HCT116 (cell line): ENCODE data around the gene SAMMSON. TPM values are rescaled to one million over a fixed set of nuclear protein-coding genes. Genes with fewer than 3 reads are reported as not detected.

ENCODE experiments used
- ATAC-seq: fragments of 200-7000 bp; cut with Tn5 transposase; 2 replicates; pipeline ENCODE4 v1.9.1; 2020; ENCODE audit warnings: mild to moderate bottlenecking, moderate library complexity
- BruUV-seq: library from RNA; stranded (reverse); fragments of 400-500 nt; replicated peaks from 2 replicates; lab custom pipeline; 2021; lab: Mats Ljungman, UMichigan
- CTCF ChIA-PET: fragments of 300-600 bp; sonication (Branson Sonifier 250); formaldehyde crosslinking; loops from one replicate; lab custom pipeline; 2021; ENCODE audit warnings: antibody characterized with exemption; lab: Charles Lee
- POLR2A ChIA-PET: fragments of 300-600, 350-600 bp; sonication (Branson Sonifier 250); formaldehyde crosslinking; loops from one replicate; lab custom pipeline; 2021; ENCODE audit warnings: antibody characterized with exemption; lab: Charles Lee
- RAD21 ChIA-PET, 2 experiments: fragments of 300-600 bp; sonication (Branson Sonifier 250); formaldehyde crosslinking; loops; one replicate each; lab custom pipeline; 2023; ENCODE audit warnings: low total read pairs in 2 of 2; ENCODE audit not compliant: uncharacterized antibody in 2 of 2, unreplicated experiment in 2 of 2, low non-redundant PET in 1 of 2; lab: Charles Lee
- DNase-seq: peaks from one replicate; pipeline ENCODE4 v3.0.0-alpha.2; 2010; ENCODE audit warnings: low read depth, low spot score
- H2AFZ ChIP-seq: fragments of 200-600 bp; shearing (Covaris generic), sonication (generic); 2 replicates; pipeline ENCODE4 v1.6.1; 2017; ENCODE audit warnings: low read depth, mixed run types, mixed read lengths, antibody characterized with exemption, low read length; ENCODE audit not compliant: poor library complexity, severe bottlenecking
- H3K27ac ChIP-seq: 2 replicates; pipeline ENCODE4 v1.5.1; 2012; ENCODE audit warnings: low read depth, low read length
- H3K27me3 ChIP-seq: fragments of 200-600 bp; sonication (generic); 2 replicates; pipeline ENCODE4 v1.6.1; 2016; ENCODE audit warnings: mixed run types, low read length, mixed read lengths; ENCODE audit not compliant: insufficient read depth
- H3K36me3 ChIP-seq, 2 experiments: fragments of 200-500 bp in 1 of 2; fragments of 200-600 bp in 1 of 2; sonication (Bioruptor generic) in 1 of 2; sonication (generic) in 1 of 2; 2 replicates each; pipeline versions ENCODE4 v1.5.1 to v1.6.1; 2014 to 2016; ENCODE audit warnings: low read length in 2 of 2, inconsistent platforms in 1 of 2, mixed read lengths in 1 of 2, mixed run types in 1 of 2; ENCODE audit not compliant: insufficient read depth in 2 of 2, control insufficient read depth in 1 of 2
- H3K4me1 ChIP-seq, 2 experiments: fragments of 200-600 bp in 1 of 2; sonication (generic) in 1 of 2; 2 replicates each; pipeline versions ENCODE4 v1.5.1 to v1.6.1; 2012 to 2017; ENCODE audit warnings: low read length in 2 of 2, inconsistent platforms in 1 of 2, mild to moderate bottlenecking in 1 of 2, mixed read lengths in 1 of 2, mixed run types in 1 of 2, moderate library complexity in 1 of 2; ENCODE audit not compliant: insufficient read depth in 2 of 2, control insufficient read depth in 1 of 2
- H3K4me2 ChIP-seq: fragments of 200-600 bp; sonication (generic); 2 replicates; pipeline ENCODE4 v1.6.1; 2017; ENCODE audit warnings: mixed run types, low read length, mixed read lengths
- H3K4me3 ChIP-seq, 2 experiments: fragments of 200-600 bp in 1 of 2; sonication (generic) in 1 of 2; replicated peaks in 1 of 2; 2 replicates each; pipeline ENCODE4 v1.5.1; 2011 to 2016; ENCODE audit warnings: low read length in 2 of 2, control low read depth in 1 of 2, low read depth in 1 of 2, mild to moderate bottlenecking in 1 of 2, mixed read lengths in 1 of 2, mixed run types in 1 of 2
- H3K79me2 ChIP-seq: fragments of 200-600 bp; sonication (generic); 2 replicates; pipeline ENCODE4 v1.6.1; 2017; ENCODE audit warnings: mild to moderate bottlenecking, mixed run types, low read length, moderate library complexity, mixed read lengths; ENCODE audit not compliant: insufficient read depth
- H3K9ac ChIP-seq: fragments of 200-600 bp; sonication (generic); 2 replicates; pipeline ENCODE4 v1.6.1; 2016; ENCODE audit warnings: low read length, mixed read lengths
- H3K9me2 ChIP-seq: fragments of 200-600 bp; sonication (generic), shearing (Covaris generic); 2 replicates; pipeline ENCODE4 v1.6.1; 2017; ENCODE audit warnings: mixed run types, mild to moderate bottlenecking, moderate library complexity; ENCODE audit not compliant: insufficient read depth
- H3K9me3 ChIP-seq, 2 experiments: fragments of 200-500 bp in 1 of 2; fragments of 200-600 bp in 1 of 2; sonication (Bioruptor generic) in 1 of 2; sonication (generic) in 1 of 2; 2 replicates each; pipeline ENCODE4 v1.6.1; 2014 to 2017; ENCODE audit warnings: low read length in 2 of 2, mixed read lengths in 2 of 2, inconsistent platforms in 1 of 2, low read depth in 1 of 2, mild to moderate bottlenecking in 1 of 2, mixed run types in 1 of 2, moderate library complexity in 1 of 2; ENCODE audit not compliant: control insufficient read depth in 1 of 2, insufficient read depth in 1 of 2
- H4K20me1 ChIP-seq: fragments of 200-600 bp; sonication (generic), shearing (Covaris generic); 2 replicates; pipeline ENCODE4 v1.6.1; 2017; ENCODE audit warnings: mixed run types, mild to moderate bottlenecking, moderate library complexity; ENCODE audit not compliant: insufficient read depth
- CBX3 ChIP-seq: IDR thresholded peaks from 2 replicates; pipeline ENCODE4 v1.6.1; 2012; ENCODE audit warnings: low read depth
- CTCF ChIP-seq, 3 experiments: fragments of 200-600 bp in 1 of 3; sonication (generic) in 1 of 3; IDR thresholded peaks in 2 of 3; conservative IDR thresholded peaks in 1 of 3; 2 replicates each; pipeline ENCODE4 v1.5.1; 2012 to 2017; ENCODE audit warnings: low read depth in 2 of 3, low read length in 2 of 3, antibody characterized with exemption in 1 of 3, borderline replicate concordance in 1 of 3, control low read depth in 1 of 3, mild to moderate bottlenecking in 1 of 3, mixed read lengths in 1 of 3, mixed run types in 1 of 3, moderate library complexity in 1 of 3; ENCODE audit not compliant: insufficient read depth in 1 of 3
- ELF1 ChIP-seq: IDR thresholded peaks from 2 replicates; pipeline ENCODE4 v1.6.1; 2012; ENCODE audit warnings: low read depth, borderline replicate concordance
- EZH2 ChIP-seq: fragments of 200-600 bp; sonication (generic); IDR thresholded peaks from 2 replicates; pipeline ENCODE4 v1.6.1; 2017; ENCODE audit warnings: antibody characterized with exemption, mixed run types
- FOSL1 ChIP-seq: IDR thresholded peaks from 2 replicates; pipeline ENCODE4 v1.6.1; 2012; ENCODE audit warnings: low read depth
- JUND ChIP-seq: IDR thresholded peaks from 2 replicates; pipeline ENCODE4 v1.6.1; 2012
- MAX ChIP-seq: IDR thresholded peaks from 2 replicates; pipeline ENCODE4 v1.6.1; 2012
- POLR2A ChIP-seq: IDR thresholded peaks from 2 replicates; pipeline ENCODE4 v1.7.0; 2011; ENCODE audit warnings: borderline replicate concordance; ENCODE audit not compliant: insufficient read depth, insufficient read length; ENCODE audit errors: extremely low read depth
- POLR2AphosphoS5 ChIP-seq: IDR thresholded peaks from 2 replicates; pipeline ENCODE4 v1.6.1; 2011; ENCODE audit warnings: mild to moderate bottlenecking, low read depth, low read length, moderate library complexity
- RAD21 ChIP-seq: IDR thresholded peaks from 2 replicates; pipeline ENCODE4 v1.6.1; 2012; ENCODE audit warnings: low read depth, mild to moderate bottlenecking
- SIN3A ChIP-seq: IDR thresholded peaks from 2 replicates; pipeline ENCODE4 v1.6.1; 2012; ENCODE audit warnings: low read depth
- SP1 ChIP-seq: IDR thresholded peaks from 2 replicates; pipeline ENCODE4 v1.6.1; 2012; ENCODE audit warnings: low read depth
- SRF ChIP-seq: IDR thresholded peaks from 2 replicates; pipeline ENCODE4 v1.6.1; 2012; ENCODE audit warnings: low read depth
- TCF7L2 ChIP-seq: IDR thresholded peaks from 2 replicates; pipeline ENCODE4 v1.7.0; 2011; ENCODE audit warnings: borderline replicate concordance, inconsistent platforms; ENCODE audit not compliant: insufficient read depth, insufficient read length; ENCODE audit errors: extremely low read depth
- YY1 ChIP-seq: IDR thresholded peaks from 2 replicates; pipeline ENCODE4 v1.6.1; 2011; ENCODE audit warnings: low read length, low read depth, moderate library complexity, mild to moderate bottlenecking; ENCODE audit not compliant: insufficient replicate concordance; ENCODE audit errors: extremely low read depth
- ZFX ChIP-seq: fragments of 450-650 bp; IDR thresholded peaks from 2 replicates; pipeline ENCODE4 v1.6.1; 2017
- ZNF274 ChIP-seq: fragments of 200-500 bp; sonication (Bioruptor generic); IDR thresholded peaks from 2 replicates; pipeline ENCODE4 v1.6.1; 2014; ENCODE audit warnings: mild to moderate bottlenecking, low read depth, low read length, inconsistent platforms
- intact Hi-C: fragments of 100-400 bp; cut with micrococcal nuclease; formaldehyde crosslinking; loops from 2 replicates; pipeline ENCODE4 v1.10.0; 2022
- total RNA-seq: library from RNA; stranded (reverse); gene quantifications from one replicate; pipeline ENCODE4 v1.2.1, GENCODE V29; 2021; ENCODE audit not compliant: unreplicated experiment
- TF ChIP-seq, protein P1 (sequence below): IDR thresholded peaks from 2 replicates; pipeline ENCODE4 v1.6.1; 2012
- TF ChIP-seq, protein P2 (sequence below): IDR thresholded peaks from 2 replicates; pipeline ENCODE4 v1.6.1; 2011; ENCODE audit warnings: mild to moderate bottlenecking, low read length, moderate library complexity; ENCODE audit not compliant: insufficient replicate concordance; ENCODE audit errors: extremely low read depth

The SAMMSON gene
- total RNA-seq, 1 experiment from 2014 or later, result not detected

- no peaks in the 10 kb centered on the region for H3K27me3 ChIP-seq
- no peaks in the 10 kb centered on the region for H4K20me1 ChIP-seq
- no TSS peak for BruUV-seq
- no peak overlapping the region for H3K4me2 ChIP-seq
- H3K4me1 ChIP-seq, result no peaks in the 10 kb centered on the region
- H2AFZ ChIP-seq, result no peak overlapping the region
- no peak for TF ChIP-seq SRF
- no peak for TF ChIP-seq POLR2AphosphoS5
- no peak for TF ChIP-seq FOSL1
- TF ChIP-seq, protein P1, sequence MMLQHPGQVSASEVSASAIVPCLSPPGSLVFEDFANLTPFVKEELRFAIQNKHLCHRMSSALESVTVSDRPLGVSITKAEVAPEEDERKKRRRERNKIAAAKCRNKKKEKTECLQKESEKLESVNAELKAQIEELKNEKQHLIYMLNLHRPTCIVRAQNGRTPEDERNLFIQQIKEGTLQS, result no peak
- TF ChIP-seq CBX3, result no peak
- TF ChIP-seq, protein P2, sequence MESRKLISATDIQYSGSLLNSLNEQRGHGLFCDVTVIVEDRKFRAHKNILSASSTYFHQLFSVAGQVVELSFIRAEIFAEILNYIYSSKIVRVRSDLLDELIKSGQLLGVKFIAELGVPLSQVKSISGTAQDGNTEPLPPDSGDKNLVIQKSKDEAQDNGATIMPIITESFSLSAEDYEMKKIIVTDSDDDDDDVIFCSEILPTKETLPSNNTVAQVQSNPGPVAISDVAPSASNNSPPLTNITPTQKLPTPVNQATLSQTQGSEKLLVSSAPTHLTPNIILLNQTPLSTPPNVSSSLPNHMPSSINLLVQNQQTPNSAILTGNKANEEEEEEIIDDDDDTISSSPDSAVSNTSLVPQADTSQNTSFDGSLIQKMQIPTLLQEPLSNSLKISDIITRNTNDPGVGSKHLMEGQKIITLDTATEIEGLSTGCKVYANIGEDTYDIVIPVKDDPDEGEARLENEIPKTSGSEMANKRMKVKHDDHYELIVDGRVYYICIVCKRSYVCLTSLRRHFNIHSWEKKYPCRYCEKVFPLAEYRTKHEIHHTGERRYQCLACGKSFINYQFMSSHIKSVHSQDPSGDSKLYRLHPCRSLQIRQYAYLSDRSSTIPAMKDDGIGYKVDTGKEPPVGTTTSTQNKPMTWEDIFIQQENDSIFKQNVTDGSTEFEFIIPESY, result no peak
- no peak for TF ChIP-seq SIN3A
- no peak for TF ChIP-seq SP1
- no peak for TF ChIP-seq JUND
- no peak for TF ChIP-seq YY1
- TF ChIP-seq CTCF (IDR thresholded peaks at IDR 0.05 in 2 of 3, conservative IDR thresholded peaks at IDR 0.05 in 1 of 3; ENCODE audit: borderline replicate concordance in 1 of 3, insufficient read depth in 1 of 3, low read depth in 2 of 3, low read length in 2 of 3), result no peak
- no peak for TF ChIP-seq MAX
- TF ChIP-seq TCF7L2, result no peak
- no peak for TF ChIP-seq ZNF274
- no peak for TF ChIP-seq ZFX
- no peak for TF ChIP-seq RAD21
- no peak for TF ChIP-seq POLR2A
- TF ChIP-seq ELF1, result no peak
- no peak for TF ChIP-seq EZH2
- no peak for DNase-seq
- intact Hi-C loops, result no loop called here
- ChIA-PET CTCF (no interaction called here), POLR2A (no interaction called here), RAD21 (no interaction called here)
- H3K9ac ChIP-seq, result no peak overlapping the region
- no peaks in the 10 kb centered on the region for H3K9me3 ChIP-seq
- no peak overlapping the region for H3K4me3 ChIP-seq
- H3K27ac ChIP-seq, result no peak overlapping the region
- ATAC-seq, result no peak
- H3K79me2 ChIP-seq, result no peaks in the 10 kb centered on the region
- no peaks in the 10 kb centered on the region for H3K36me3 ChIP-seq
- H3K9me2 ChIP-seq, result no peaks in the 10 kb centered on the region
Measured at GRCh38 chr3:70094197-70094596, 94.7 kb downstream of the SAMMSON start.
